HepG2 (cell line): Measurements from ENCODE around the gene PRR20G. TPM values are rescaled to one million over a fixed set of nuclear protein-coding genes. Genes with fewer than 3 reads are reported as not detected.

ENCODE experiments used
- CTCF ChIP-seq: sonication (generic); formaldehyde crosslinking; IDR thresholded peaks from 2 replicates; pipeline ENCODE4 v1.5.0; 2020; ENCODE audit warnings: mild to moderate bottlenecking, missing genetic modification reagents, moderate library complexity
- LCORL ChIP-seq, 2 experiments: fragments of 450-650 bp in 1 of 2; sonication (generic) in 1 of 2; formaldehyde crosslinking in 1 of 2; IDR thresholded peaks; 2 replicates each; pipeline versions ENCODE4 v1.5.0 to v1.6.1; 2017 to 2020; ENCODE audit warnings: antibody characterized with exemption in 1 of 2, missing genetic modification reagents in 1 of 2
- NFE2 ChIP-seq: sonication (generic); formaldehyde crosslinking; IDR thresholded peaks from 2 replicates; pipeline ENCODE4 v1.4.0; 2020; ENCODE audit warnings: missing genetic modification reagents
- ZFYVE20 ChIP-seq: sonication (generic); formaldehyde crosslinking; IDR thresholded peaks from 2 replicates; pipeline ENCODE4 v1.8.0; 2023; ENCODE audit warnings: low read depth, mild to moderate bottlenecking, moderate library complexity, missing genetic modification reagents, borderline replicate concordance
- ZNF460 ChIP-seq: sonication (generic); formaldehyde crosslinking; IDR thresholded peaks from 2 replicates; pipeline ENCODE4 v1.5.1; 2020; ENCODE audit warnings: missing genetic modification reagents, mild to moderate bottlenecking, borderline replicate concordance
- ZNF558 ChIP-seq: sonication (generic); formaldehyde crosslinking; IDR thresholded peaks from 2 replicates; pipeline ENCODE4 v1.9.0; 2022; ENCODE audit warnings: mild to moderate bottlenecking, missing genetic modification reagents, borderline replicate concordance
- ZNF691 ChIP-seq: sonication (generic); formaldehyde crosslinking; IDR thresholded peaks from 2 replicates; pipeline ENCODE4 v1.4.0; 2020; ENCODE audit warnings: missing genetic modification reagents, low read depth, mild to moderate bottlenecking, borderline replicate concordance
- ZNF749 ChIP-seq: sonication (generic); formaldehyde crosslinking; IDR thresholded peaks from 2 replicates; pipeline ENCODE4 v1.8.0; 2022; ENCODE audit warnings: mild to moderate bottlenecking, missing genetic modification reagents, moderate library complexity, borderline replicate concordance
- polyA plus RNA-seq, 8 experiments: library from polyadenylated mRNA; depleted of rRNA in 3 of 8; stranded (reverse) in 7 of 8; unstranded in 1 of 8; fragments of >200 nt; fragmentation: Illumina TruSeq in 4 of 8; extraction: Trizol in 4 of 8; gene quantifications; 2 replicates each; pipeline versions ENCODE4 v1.2.1 to v1.2.3, GENCODE V29; 2011 to 2016; ENCODE audit warnings: low read depth in 4 of 8, missing spikeins in 1 of 8, mixed read lengths in 1 of 8; ENCODE audit not compliant: insufficient read depth in 1 of 8
- total RNA-seq, 5 experiments: library from RNA; depleted of rRNA; stranded (reverse); fragments of >200 nt; fragmentation: Illumina TruSeq; extraction: Trizol; gene quantifications; 2 replicates each; pipeline ENCODE4 v1.2.3, GENCODE V29; 2016; ENCODE audit warnings: low read depth in 1 of 5
- TF ChIP-seq, protein P1 (sequence below), 2 experiments: sonication (generic) in 1 of 2; formaldehyde crosslinking in 1 of 2; IDR thresholded peaks; 2 replicates each; pipeline versions ENCODE4 v1.6.1 to v1.9.0; 2014 to 2022; ENCODE audit warnings: antibody characterized with exemption in 1 of 2, borderline replicate concordance in 1 of 2, inconsistent platforms in 1 of 2, low read depth in 1 of 2, missing genetic modification reagents in 1 of 2
- TF ChIP-seq, protein P2 (sequence below): sonication (generic); formaldehyde crosslinking; IDR thresholded peaks from 2 replicates; pipeline ENCODE4 v1.4.0; 2020; ENCODE audit warnings: missing genetic modification reagents
- TF ChIP-seq, protein P3 (sequence below): sonication (generic); formaldehyde crosslinking; IDR thresholded peaks from 2 replicates; pipeline ENCODE4 v1.4.0; 2020; ENCODE audit warnings: missing genetic modification reagents, mild to moderate bottlenecking, borderline replicate concordance

Gene PRR20G
- total and polyA plus RNA-seq, 2 of the 13 experiments (the other 11 are each of a cell fraction or from before 2014, with no cell fraction given): not detected

DNA sequence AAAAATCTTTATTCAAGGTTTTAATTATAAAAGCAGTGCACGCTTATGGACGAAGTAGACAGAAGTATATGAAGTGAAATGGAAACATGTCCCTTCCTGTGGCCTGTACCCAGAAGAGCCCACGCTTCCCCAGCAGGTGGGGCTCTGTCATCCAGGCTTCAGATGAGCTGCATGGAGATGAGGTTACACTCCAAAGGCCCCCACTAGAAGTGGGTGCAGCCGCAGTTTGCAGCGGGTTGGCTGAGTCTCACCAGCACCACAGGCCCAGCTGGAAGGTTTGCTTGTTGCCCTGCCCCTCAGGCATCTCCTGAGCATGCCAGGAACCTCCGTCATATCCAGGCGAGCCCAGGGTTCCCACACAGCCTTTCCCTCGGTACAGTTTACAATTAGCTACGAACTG lies 33.1 kb downstream of the PRR20G start (continued):
- TF ChIP-seq, protein P1, sequence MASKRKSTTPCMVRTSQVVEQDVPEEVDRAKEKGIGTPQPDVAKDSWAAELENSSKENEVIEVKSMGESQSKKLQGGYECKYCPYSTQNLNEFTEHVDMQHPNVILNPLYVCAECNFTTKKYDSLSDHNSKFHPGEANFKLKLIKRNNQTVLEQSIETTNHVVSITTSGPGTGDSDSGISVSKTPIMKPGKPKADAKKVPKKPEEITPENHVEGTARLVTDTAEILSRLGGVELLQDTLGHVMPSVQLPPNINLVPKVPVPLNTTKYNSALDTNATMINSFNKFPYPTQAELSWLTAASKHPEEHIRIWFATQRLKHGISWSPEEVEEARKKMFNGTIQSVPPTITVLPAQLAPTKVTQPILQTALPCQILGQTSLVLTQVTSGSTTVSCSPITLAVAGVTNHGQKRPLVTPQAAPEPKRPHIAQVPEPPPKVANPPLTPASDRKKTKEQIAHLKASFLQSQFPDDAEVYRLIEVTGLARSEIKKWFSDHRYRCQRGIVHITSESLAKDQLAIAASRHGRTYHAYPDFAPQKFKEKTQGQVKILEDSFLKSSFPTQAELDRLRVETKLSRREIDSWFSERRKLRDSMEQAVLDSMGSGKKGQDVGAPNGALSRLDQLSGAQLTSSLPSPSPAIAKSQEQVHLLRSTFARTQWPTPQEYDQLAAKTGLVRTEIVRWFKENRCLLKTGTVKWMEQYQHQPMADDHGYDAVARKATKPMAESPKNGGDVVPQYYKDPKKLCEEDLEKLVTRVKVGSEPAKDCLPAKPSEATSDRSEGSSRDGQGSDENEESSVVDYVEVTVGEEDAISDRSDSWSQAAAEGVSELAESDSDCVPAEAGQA (IDR thresholded peaks at IDR 0.05; ENCODE audit: low read depth): no peak
- TF ChIP-seq, protein P1 (CRISPR knock-in tag; IDR thresholded peaks at IDR 0.05; ENCODE audit: borderline replicate concordance): no peak
- no peak for TF ChIP-seq NFE2
- no peak for TF ChIP-seq LCORL (IDR thresholded peaks at IDR 0.05)
- no peak for TF ChIP-seq LCORL (CRISPR knock-in tag; IDR thresholded peaks at IDR 0.05)
- TF ChIP-seq ZNF558 (CRISPR knock-in tag): no peak
- TF ChIP-seq CTCF (CRISPR knock-in tag): peak; percentile 72
- TF ChIP-seq ZNF691 (CRISPR knock-in tag): no peak
- TF ChIP-seq, protein P2, sequence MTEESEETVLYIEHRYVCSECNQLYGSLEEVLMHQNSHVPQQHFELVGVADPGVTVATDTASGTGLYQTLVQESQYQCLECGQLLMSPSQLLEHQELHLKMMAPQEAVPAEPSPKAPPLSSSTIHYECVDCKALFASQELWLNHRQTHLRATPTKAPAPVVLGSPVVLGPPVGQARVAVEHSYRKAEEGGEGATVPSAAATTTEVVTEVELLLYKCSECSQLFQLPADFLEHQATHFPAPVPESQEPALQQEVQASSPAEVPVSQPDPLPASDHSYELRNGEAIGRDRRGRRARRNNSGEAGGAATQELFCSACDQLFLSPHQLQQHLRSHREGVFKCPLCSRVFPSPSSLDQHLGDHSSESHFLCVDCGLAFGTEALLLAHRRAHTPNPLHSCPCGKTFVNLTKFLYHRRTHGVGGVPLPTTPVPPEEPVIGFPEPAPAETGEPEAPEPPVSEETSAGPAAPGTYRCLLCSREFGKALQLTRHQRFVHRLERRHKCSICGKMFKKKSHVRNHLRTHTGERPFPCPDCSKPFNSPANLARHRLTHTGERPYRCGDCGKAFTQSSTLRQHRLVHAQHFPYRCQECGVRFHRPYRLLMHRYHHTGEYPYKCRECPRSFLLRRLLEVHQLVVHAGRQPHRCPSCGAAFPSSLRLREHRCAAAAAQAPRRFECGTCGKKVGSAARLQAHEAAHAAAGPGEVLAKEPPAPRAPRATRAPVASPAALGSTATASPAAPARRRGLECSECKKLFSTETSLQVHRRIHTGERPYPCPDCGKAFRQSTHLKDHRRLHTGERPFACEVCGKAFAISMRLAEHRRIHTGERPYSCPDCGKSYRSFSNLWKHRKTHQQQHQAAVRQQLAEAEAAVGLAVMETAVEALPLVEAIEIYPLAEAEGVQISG: 0 out of 2 replicates have a peak, but pooled peaks have one; percentile 27
- TF ChIP-seq ZFYVE20: no peak
- TF ChIP-seq ZNF749: no peak
- no peak for TF ChIP-seq ZNF460 (CRISPR knock-in tag)
- TF ChIP-seq, protein P3, sequence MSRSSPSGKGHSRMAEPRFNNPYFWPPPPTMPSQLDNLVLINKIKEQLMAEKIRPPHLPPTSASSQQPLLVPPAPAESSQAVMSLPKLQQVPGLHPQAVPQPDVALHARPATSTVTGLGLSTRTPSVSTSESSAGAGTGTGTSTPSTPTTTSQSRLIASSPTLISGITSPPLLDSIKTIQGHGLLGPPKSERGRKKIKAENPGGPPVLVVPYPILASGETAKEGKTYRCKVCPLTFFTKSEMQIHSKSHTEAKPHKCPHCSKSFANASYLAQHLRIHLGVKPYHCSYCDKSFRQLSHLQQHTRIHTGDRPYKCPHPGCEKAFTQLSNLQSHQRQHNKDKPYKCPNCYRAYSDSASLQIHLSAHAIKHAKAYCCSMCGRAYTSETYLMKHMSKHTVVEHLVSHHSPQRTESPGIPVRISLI (CRISPR knock-in tag): no peak
